Cortex of kidney (tissue), 1 donor: ENCODE measurements around the gene DBET.
"Not testable (repeated sequence)": the region's sequence is repeated elsewhere in the genome, so short reads cannot be mapped to it uniquely, and the experiment has no call there.

Experiments used
- DNase-seq: peaks from one replicate; lab custom pipeline; 2025; lab: John Stamatoyannopoulos, UW

DBET gene

DNA sequence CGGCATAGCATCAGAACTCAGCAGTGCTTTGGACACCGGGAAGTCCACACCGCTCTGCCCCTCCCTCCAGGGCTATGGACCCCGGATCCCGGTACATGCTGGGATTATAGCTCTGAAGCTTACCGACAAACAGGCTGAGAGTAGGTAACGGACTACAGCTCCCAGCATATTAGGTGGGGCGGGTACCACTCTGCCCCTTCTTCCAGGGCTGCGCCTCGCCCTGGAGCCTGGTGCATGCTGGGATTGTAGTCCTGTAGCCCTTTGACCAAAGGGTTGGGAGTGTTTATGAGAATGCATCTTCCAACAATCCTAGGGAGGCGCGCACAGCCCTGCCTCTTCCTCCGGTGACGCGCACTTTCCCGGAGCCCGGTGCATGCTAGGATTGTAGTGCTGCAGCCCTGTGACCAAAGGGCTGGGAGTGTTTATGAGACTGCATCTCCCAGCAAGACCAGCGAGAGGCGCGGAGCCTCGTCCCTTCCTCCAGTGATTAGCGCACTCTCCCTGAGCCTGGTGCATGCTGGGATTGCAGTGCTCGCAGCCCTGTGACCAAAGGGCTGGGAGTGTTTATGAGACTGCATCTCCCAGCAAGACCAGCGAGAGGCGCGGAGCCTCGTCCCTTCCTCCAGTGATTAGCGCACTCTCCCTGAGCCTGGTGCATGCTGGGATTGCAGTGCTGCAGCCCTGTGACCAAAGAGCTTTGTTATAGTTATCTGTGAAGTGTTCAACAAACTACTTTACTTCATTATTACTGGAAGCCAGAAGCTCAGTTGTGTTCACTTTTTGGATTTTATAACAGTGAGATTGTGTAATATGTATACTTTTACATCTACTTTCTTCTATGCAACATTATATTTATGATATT lies 14.7 kb upstream of the DBET start:
- not testable (repeated sequence) for DNase-seq

DNA sequence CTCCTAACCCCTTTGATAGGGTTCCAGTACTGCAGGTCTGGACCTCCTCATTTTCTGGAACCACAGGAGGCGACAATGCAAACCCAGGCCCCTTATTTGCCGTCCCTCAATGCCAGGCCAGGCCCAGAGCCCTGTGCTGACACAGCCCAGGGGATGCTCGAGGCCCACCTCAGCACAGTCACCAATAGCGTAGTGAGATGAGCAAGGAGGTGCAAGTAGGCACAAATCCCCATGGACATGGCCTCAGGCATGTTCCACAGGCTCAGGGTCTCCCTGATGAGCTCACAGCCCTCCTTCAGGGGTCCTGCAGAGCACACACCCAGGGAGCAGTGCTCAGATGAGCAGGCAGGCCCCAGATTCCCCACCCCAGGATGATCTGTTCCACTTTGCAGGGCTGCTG lies 5.3 kb upstream of the DBET start:
- DNase-seq, result not testable (repeated sequence)

DNA sequence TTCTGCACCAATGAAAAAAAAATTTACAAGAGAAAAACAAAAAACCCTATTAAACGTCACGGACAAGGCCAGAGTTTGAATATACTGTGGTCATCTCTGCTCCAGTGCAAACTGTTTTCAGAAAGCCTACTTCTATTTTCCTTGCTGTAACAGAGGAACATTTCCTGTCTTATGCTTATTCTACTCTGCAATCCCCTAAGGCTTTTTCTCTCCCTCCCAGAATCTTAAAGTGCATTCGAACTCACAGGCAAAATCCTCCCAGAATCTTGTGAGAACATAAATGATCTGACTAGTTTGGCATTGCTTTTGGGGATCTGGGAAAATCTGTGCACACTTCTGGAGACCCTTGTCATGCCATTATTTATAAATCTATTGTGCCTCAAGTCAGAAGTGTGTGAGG lies 503 bp downstream of the DBET start:
- DNase-seq, result not testable (repeated sequence)

DNA sequence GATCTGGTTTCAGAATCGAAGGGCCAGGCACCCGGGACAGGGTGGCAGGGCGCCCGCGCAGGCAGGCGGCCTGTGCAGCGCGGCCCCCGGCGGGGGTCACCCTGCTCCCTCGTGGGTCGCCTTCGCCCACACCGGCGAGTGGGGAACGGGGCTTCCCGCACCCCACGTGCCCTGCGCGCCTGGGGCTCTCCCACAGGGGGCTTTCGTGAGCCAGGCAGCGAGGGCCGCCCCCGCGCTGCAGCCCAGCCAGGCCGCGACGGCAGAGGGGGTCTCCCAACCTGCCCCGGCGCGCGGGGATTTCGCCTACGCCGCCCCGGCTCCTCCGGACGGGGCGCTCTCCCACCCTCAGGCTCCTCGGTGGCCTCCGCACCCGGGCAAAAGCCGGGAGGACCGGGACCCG lies 4.0 kb downstream of the DBET start:
- not testable (repeated sequence) for DNase-seq

DNA sequence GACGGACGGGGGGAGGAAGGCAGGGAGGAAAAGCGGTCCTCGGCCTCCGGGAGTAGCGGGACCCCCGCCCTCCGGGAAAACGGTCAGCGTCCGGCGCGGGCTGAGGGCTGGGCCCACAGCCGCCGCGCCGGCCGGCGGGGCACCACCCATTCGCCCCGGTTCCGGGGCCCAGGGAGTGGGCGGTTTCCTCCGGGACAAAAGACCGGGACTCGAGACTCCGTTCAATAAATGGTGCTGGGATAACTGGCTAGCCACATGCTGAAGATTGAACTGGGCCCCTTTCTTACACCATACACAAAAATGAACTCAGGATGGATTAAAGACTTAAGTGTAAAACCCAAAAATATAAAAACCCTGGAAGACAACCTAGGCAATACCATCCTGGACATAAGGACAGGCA lies 28.8 kb downstream of the DBET start:
- DNase-seq, result not testable (repeated sequence)

DNA sequence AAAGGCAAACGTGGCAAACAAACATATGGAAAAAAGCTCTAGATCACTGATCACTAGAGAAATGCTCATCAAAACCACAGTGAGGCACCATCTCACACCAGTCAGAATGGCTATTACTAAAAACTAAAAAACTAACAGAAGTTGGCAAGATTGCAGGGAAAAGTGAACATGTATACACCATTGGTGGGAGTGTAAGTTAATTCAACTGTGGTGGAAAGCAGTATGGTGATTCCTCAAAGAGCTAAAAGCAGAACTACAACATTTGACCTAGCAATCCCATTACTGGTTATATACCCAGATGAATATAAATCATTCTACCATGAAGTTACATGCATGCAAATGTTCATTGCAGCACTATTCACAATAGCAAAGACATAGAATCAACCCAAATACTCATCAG lies 29.7 kb downstream of the DBET start:
- DNase-seq, result not testable (repeated sequence)

DNA sequence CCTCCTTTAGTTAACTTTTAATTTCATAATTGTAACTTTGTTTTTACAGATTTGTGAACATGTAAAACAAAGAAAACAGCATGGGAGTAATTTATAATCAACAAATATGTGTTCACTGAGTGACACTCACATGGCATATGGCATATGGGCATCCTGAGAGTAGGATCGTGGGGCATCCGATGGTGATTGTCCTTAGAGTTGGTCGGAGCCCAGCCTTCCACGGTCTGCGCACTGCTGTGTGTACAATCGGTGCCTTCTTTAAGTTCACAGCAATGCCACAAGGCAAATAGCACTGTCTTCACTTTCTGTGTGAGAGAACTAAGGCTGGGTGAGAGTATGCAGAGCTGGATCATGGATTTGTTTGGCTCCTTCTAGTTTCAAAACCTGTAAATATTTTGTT lies 31.0 kb downstream of the DBET start:
- not testable (repeated sequence) for DNase-seq

DNA sequence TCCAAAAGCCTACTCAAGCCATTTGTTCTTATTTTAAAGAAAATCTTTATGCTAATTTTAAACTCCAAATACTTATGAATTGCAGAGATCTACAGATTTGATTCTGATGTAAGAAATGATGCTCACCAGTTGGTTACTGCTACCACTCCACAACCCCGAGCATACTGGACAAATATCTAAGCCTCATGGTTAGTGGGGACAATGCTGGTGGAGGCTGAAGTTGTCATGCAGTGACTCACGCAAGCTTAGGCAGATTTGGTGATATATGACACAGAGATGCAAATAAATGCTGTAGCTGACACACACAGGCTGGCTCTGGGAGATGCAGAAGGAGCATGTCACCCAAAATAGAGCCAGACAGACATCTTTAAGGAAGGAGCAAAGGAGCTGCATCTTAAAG lies 35.3 kb downstream of the DBET start:
- not testable (repeated sequence) for DNase-seq

DNA sequence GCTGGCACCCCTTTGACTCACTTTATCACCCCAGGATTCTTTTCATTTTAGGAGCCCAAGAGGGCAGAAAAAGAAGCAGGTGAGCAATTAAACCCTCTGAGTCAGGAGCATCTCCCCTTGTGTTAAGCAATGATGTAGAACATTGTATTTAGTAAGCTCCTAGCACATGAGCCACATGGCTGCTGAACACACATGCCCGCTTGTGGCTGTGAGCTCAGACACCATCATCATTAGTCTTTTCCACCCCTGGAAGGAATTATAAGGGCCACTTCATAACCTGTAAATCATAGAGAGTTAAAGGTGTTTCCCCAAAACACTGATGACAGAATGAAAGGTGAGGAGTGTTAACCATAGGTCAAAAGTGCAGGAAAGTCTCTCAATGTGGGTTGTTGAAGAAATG lies 37.2 kb downstream of the DBET start:
- DNase-seq, result not testable (repeated sequence)

DNA sequence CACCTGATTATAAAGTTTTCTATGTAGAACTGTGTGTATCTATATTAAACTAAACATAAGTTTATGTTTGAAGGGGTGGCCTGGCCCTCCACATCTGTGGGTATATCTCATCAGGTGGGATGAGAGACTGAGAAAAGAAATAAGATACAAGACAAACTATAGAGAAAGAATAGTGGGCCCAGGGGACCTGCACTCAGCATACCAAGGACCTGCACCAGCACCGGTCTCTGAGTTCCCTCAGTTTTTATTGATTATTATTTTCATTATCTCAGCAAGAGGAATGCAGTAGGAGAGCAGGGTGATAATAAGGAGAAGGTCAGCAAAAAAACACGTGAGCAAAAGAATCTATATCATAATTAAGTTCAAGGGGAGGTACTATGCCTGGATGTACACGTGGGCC lies 41.9 kb downstream of the DBET start:
- not testable (repeated sequence) for DNase-seq

DNA sequence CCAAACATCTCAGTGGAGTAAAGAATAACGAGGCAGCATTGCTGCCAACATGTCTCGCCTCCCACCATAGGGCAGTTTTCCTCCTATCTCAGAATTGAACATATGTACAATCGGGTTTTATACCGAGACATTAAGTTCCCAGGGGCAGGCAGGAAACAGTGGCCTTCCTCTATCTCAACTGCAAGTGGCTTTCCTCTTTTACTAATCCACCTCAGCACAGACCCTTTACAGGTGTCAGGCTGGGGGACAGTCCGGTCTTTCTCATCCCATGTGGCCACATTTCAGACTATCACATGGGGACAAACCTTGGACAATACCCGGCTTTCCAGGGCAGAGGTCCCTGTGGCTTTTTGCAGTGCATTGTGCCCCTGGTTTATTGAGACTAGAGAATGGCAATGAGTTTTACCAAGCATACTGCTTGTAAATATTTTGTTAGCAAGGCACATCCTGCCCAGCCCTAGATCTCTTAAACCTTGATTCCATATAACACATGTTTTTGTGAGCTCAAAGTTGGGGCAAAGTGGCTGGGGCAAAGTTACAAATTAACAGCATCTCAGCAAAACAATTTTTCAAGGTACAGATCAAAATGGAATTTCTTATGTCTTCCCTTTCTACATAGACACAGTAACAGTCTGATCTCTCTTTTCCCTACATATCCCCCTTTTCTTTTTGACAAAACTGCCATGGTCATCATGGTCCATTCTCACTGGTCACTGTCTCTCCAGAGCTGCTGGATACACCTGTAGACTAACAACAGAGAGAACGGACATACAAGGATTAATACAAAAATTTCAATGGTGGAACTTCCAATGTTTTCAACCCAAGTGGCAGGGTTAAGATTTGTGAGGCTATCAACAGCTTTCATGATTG lies 42.5 kb downstream of the DBET start:
- not testable (repeated sequence) for DNase-seq

DNA sequence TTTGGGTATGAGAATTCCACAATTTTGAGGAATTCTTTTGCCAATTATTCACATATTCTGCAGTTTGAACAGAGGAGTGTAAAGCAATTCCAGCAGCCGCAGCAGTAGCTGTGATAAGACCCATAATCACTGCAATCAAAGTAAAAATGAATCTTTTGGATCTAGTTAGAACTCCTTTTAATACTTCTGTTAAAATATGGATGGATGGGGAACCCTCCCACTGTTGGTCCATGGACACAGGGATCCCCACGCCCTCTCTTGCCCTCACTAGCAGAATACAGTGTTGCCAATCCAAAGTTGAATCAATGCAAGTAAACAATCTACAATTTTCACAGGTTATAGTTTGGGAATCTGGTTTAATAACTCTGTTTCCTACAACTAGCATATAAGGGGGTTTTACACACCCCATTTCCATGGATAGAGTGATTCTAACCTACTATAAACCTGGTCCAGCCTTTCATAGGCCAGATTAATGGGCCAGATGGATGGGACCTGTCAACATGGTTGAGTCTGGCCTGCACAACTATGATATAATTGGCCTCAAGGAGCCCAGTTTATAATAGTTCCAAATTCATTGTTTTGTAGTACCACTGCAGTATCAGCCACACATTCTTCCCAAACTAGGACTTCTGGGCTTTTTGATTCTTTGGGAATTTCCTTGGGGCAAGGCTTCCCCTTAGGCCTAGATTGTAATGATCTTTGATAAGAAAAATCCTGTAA lies 43.6 kb downstream of the DBET start:
- DNase-seq, result not testable (repeated sequence)

DNA sequence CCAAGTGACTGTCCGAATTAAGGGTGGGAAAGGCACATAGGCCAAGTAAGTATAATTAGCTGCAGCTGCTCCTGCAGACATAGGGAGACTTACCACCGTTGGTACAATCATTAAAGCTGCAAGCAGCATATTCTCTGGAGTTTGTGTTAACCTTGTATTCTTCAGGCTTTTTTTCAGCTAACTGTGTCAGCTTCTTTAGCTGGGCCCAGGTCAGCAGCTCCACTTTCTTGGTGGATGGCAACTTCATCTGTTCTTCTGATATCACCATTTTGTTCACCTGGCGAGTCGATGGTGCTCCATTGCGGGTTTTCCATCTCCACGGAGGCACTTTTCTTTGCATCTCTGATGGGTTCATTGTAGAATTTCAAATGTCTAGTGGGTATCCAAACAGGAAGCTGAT lies 44.5 kb downstream of the DBET start:
- not testable (repeated sequence) for DNase-seq

DNA sequence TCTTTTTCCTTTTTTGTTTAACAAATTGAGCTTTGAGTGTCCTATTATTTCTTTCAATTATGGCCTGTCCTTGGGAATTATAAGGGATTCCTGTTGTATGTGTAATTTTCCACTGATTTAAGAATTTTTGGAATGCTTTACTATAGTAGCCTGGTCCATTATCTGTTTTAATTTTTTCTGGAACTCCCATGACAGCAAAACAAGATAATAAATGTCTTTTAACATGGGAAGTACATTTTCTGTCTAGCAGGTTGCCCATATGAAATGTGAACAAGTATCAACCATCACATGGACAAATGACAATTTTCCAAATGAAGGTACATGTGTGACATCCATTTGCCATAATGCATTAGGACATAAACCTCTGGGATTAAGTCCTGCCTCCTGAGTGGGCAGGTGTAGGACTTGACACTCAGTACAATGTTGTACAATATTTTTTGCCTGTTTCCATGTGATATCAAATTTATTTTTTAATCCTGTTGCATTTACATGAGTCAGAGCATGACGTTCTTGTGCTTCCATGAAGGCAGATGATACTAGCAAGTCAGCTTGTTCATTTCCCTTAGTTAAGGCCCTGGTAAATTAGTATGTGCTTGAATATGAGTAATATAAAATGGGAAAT lies 45.2 kb downstream of the DBET start:
- not testable (repeated sequence) for DNase-seq

DNA sequence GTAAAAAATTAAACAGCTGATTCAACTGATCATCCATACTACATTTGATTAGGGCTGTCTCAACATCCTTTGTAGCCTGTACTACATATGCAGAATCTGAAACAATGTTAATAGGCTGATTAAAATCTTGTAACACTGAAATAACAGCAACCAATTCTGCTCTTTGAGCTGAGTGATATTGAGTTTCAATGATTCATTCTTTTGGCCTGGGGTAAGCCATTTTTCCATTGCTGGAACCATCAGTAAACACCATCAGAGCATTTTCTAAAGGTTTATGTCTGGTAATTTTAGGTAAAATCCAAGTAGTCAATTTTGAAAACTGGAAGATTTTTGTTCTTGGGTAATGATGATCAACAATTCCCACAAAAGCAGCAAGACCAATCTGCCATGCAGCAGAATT lies 45.7 kb downstream of the DBET start:
- not testable (repeated sequence) for DNase-seq

DNA sequence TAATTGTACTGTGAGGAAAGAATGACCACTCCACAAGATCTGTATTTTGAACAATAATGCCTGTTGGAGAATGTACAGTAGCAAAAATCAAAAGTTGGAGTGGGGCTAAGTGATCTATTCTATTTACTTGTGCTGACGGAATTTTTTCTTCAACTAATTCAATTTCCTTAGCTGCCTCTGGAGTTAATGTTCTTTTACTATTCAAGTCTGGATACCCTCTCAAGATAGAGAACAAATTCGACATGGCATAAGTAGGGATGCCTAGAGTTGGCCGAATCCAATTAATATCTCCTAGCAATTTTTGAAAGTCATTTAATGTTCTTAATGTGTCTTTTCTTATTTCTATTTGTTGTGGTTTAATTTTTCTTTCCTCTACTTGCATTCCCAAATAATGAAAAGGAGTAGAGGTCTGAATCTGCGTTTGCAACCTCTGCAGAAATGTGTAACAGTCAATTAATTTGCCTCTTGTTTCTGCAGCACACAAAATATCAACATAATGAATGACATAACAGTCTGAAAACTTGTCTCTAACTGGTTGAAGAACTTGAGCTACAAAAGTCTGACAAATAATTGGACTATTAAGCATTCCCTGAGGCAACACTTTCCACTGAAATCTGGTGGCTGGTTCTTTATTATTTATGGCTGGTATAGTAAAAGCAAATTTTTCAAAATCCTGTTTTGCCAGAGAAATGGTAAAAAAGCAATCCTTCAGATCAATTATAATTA lies 46.4 kb downstream of the DBET start:
- DNase-seq, result not testable (repeated sequence)

DNA sequence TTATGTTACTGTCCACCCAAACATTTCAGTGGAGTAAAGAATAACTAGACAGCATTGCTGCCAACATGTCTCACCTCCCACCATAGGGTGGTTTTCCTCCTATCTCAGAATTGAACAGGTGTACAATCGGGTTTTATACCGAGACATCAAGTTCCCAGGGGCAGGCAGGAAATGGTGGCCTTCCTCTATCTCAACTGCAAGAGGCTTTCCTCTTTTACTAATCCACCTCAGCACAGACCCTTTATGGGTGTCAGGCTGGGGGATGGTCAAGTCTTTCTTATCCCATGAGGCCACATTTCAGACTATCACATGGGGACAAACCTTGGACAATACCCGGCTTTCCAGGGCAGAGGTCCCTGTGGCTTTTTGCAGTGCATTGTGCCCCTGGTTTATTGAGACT lies 48.6 kb downstream of the DBET start:
- DNase-seq, result not testable (repeated sequence)

DNA sequence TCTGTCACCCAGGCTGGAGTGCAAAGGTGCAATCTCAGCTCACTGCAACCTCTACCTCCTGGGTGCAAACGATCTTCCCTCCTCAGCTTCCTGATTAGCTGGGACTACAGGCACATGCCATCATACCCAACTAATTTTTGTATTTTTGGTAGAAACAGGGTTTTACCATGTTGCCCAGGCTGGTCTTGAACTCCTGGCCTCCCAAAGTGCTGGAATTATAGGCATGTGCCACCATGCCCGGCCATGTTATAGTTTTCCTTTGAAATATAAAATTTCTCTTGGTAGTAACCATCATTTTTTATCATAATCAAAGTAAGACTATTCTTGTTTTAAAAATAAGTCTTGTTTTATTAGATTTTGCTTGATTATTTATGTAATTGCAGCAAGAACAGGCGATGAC lies 50.7 kb downstream of the DBET start:
- DNase-seq, result not testable (repeated sequence)
